ENCODE data around the gene FGD4.

DNA sequence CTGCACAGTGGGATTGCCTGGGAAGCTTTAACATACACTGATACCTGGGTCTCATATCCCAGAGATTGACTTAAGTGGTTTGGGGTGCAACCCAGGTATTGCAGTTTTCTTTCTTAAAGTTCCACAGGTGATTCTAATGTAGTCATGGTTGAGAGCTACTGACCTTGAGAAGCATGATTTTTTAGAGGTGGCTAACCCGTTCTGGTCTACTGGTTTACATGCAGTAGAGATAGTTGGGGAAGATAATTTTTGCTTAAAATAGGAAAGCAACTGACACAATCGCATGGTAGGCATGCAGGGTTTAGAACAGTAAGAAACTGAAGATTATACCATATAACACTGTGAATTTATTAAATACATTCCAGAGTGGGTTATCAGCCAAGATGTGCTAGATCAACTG lies 145.5 kb downstream of the FGD4 start:
- TF ChIP-seq, protein P1, sequence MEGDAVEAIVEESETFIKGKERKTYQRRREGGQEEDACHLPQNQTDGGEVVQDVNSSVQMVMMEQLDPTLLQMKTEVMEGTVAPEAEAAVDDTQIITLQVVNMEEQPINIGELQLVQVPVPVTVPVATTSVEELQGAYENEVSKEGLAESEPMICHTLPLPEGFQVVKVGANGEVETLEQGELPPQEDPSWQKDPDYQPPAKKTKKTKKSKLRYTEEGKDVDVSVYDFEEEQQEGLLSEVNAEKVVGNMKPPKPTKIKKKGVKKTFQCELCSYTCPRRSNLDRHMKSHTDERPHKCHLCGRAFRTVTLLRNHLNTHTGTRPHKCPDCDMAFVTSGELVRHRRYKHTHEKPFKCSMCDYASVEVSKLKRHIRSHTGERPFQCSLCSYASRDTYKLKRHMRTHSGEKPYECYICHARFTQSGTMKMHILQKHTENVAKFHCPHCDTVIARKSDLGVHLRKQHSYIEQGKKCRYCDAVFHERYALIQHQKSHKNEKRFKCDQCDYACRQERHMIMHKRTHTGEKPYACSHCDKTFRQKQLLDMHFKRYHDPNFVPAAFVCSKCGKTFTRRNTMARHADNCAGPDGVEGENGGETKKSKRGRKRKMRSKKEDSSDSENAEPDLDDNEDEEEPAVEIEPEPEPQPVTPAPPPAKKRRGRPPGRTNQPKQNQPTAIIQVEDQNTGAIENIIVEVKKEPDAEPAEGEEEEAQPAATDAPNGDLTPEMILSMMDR (conservative IDR thresholded peaks at IDR 0.05; ENCODE audit: low read length), result no peak
- no peak for TF ChIP-seq EZH2phosphoT487 (IDR thresholded peaks at IDR 0.05; ENCODE audit: borderline replicate concordance)
